ENCODE results near the gene SRP68.
"Not testable (repeated sequence)": the region's sequence is repeated elsewhere in the genome, so short reads cannot be mapped to it uniquely, and the experiment has no call there.

Gene SRP68

GRCh38 chr17:76050538-76051467, 21.5 kb downstream of the SRP68 start:
- in situ Hi-C loops (cut with HindIII; ENCODE audit: low sequenced_read_pairs) = no loop called here
- TF ChIP-seq, protein P1, sequence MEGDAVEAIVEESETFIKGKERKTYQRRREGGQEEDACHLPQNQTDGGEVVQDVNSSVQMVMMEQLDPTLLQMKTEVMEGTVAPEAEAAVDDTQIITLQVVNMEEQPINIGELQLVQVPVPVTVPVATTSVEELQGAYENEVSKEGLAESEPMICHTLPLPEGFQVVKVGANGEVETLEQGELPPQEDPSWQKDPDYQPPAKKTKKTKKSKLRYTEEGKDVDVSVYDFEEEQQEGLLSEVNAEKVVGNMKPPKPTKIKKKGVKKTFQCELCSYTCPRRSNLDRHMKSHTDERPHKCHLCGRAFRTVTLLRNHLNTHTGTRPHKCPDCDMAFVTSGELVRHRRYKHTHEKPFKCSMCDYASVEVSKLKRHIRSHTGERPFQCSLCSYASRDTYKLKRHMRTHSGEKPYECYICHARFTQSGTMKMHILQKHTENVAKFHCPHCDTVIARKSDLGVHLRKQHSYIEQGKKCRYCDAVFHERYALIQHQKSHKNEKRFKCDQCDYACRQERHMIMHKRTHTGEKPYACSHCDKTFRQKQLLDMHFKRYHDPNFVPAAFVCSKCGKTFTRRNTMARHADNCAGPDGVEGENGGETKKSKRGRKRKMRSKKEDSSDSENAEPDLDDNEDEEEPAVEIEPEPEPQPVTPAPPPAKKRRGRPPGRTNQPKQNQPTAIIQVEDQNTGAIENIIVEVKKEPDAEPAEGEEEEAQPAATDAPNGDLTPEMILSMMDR (IDR thresholded peaks at IDR 0.05; ENCODE audit: low read depth, low read length, missing control alignments) = no peak
- H3K4me3 ChIP-seq (ENCODE audit: low read depth, low read length) = no peak overlapping the region
- DNase-seq (ENCODE audit: low read depth) = peak; percentile 34

DNA sequence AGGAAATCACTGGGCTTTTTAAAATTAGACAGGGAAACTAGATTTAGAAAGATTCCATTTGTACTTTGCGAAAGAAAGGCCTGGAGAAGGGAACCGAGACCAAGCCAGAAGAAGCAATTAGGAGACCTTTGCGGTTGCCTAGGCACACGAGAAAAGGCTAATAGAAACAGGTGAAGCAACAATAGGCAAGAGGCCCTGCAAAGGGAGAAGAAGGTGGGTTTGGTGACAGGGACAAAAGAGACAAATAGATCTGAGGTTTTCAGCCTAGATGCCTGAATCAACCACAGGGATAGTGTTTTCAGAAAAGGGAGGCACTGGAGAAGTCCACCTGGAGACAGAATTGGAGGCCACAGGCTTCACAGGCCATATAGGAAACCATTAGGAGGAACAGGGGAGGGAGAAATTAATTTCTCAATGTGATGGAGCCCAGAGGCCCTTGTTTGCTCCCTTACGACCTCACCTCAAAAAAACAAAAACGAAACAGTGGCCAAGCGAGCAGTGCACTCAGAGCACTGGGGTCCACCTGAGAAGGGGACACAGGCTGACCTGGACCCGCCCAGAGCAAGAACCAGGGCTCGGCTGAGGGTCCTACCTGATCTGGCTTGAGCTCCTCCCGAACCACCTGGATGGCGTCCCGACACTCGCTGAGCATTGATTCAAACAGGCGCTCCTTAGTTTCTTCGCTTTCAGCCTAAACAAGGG, 22.3 kb downstream of the SRP68 start:
- TF ChIP-seq, protein P1 (IDR thresholded peaks at IDR 0.05; ENCODE audit: low read depth, low read length, missing control alignments) = no peak
- H3K4me3 ChIP-seq (ENCODE audit: low read depth, low read length) = no peak overlapping the region
- no peak for DNase-seq (ENCODE audit: low read depth)
- in situ Hi-C loops (cut with HindIII; ENCODE audit: low sequenced_read_pairs) = no loop called here

- no peak overlapping the region for H3K4me3 ChIP-seq (ENCODE audit: low read depth, low read length)
- TF ChIP-seq, protein P1 (IDR thresholded peaks at IDR 0.05; ENCODE audit: low read depth, low read length, missing control alignments) = no peak
- in situ Hi-C loops (cut with HindIII; ENCODE audit: low sequenced_read_pairs) = no loop called here
- DNase-seq (ENCODE audit: low read depth) = no peak
Measured at GRCh38 chr17:76049239-76049638, 23.1 kb downstream of the SRP68 start.

DNA sequence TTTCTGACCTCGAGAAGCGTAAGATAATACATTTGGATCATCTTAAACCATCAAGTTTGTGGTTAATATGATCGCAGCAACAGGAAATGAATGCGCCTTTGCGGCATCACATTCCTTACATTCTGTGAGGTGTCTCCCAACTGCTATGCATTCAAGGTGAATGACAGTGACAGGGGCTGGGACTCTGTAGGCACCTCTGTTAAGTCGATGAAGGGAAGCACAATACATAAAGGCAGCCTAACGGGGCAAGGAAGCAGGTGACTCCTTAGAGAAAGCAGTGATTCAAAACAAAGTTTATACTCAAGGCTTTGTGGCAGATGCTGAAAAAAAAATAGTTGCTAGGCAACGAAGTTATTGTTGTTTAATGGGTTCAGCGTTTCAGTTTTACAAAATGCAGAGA, 23.6 kb downstream of the SRP68 start:
- in situ Hi-C loops (cut with HindIII; ENCODE audit: low sequenced_read_pairs) = no loop called here
- TF ChIP-seq, protein P1 (IDR thresholded peaks at IDR 0.05; ENCODE audit: low read depth, low read length, missing control alignments) = no peak
- DNase-seq (ENCODE audit: low read depth) = peak; percentile 26
- no peak overlapping the region for H3K4me3 ChIP-seq (ENCODE audit: low read depth, low read length)

DNA sequence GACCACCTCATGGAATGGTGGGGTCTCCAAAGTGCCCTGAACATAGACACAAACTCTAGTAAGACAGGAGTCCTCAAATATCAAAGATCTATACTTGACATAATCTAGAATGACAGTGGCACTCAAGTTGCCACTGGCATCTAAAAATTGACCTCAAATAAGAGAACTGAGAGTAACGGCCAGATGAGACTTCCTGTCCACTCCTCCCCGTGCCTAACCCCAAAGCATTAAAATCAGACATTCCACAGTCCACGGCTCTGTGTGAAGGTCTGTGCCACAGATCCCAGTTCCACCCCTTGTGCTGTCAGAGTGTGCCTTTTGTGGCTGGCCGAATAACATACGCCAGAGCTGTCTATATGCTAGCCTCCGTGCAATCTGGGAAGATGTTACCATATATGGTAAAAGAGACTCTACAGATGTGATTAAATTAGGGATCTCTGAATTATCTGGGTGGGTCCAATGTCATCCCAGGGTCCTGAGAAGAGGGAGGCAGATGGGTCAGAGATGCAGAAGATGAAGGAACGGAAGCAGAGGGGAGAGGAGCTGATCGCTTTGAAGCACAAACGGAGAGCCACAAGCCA, 24.2 kb downstream of the SRP68 start:
- TF ChIP-seq, protein P1 (IDR thresholded peaks at IDR 0.05; ENCODE audit: low read depth, low read length, missing control alignments) = no peak
- DNase-seq (ENCODE audit: low read depth) = no peak
- H3K4me3 ChIP-seq (ENCODE audit: low read depth, low read length) = no peak overlapping the region
- in situ Hi-C loops (cut with HindIII; ENCODE audit: low sequenced_read_pairs) = no loop called here

GRCh38 chr17:76046064-76046463, 26.3 kb downstream of the SRP68 start:
- TF ChIP-seq, protein P1 (IDR thresholded peaks at IDR 0.05; ENCODE audit: low read depth, low read length, missing control alignments) = no peak
- DNase-seq (ENCODE audit: low read depth) = no peak
- in situ Hi-C loops (cut with HindIII; ENCODE audit: low sequenced_read_pairs) = no loop called here
- H3K4me3 ChIP-seq (ENCODE audit: low read depth, low read length) = no peak overlapping the region

GRCh38 chr17:76044475-76045007, 27.8 kb downstream of the SRP68 start:
- in situ Hi-C loops (cut with HindIII; ENCODE audit: low sequenced_read_pairs); H3K4me3 ChIP-seq (ENCODE audit: low read depth, low read length); DNase-seq (ENCODE audit: low read depth): not testable (repeated sequence)

DNA sequence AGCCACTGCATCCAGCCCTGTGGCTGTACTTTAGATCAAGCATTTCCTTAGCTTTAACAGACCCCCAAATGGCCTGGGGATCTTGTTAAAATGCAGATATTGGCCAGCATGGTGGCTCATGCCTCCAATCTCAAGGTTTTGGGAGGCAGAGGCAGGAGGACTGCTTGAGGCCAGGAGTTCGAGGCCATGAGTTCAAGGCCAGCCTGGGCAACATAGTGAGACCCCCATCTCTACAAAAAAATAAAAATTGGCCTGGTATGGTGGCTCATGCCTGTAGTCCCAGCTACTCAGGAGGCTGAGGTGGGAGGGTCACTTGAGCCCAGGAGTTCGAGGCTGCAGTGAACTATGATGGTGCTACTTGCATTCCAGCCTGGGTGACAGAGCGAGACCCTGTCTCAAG, 29.4 kb downstream of the SRP68 start:
- H3K4me3 ChIP-seq (ENCODE audit: low read depth, low read length); in situ Hi-C loops (cut with HindIII; ENCODE audit: low sequenced_read_pairs); DNase-seq (ENCODE audit: low read depth): not testable (repeated sequence)

Measured in astrocyte of the cerebellum (primary cell).